HL-60/S4 treated with retinoic acid at 250 ng/mL for 4 days and 3 days (cell line): ENCODE data around the gene LAMA2.
"Not testable (repeated sequence)": the region's sequence is repeated elsewhere in the genome, so short reads cannot be mapped to it uniquely, and the experiment has no call there.

Experiments used
- in situ Hi-C: fragments of 300-500 bp; cut with MboI; formaldehyde crosslinking; loops from 2 replicates; pipeline ENCODE4 v1.7.0; 2022; ENCODE audit warnings: low sequenced_read_pairs

Gene LAMA2

DNA sequence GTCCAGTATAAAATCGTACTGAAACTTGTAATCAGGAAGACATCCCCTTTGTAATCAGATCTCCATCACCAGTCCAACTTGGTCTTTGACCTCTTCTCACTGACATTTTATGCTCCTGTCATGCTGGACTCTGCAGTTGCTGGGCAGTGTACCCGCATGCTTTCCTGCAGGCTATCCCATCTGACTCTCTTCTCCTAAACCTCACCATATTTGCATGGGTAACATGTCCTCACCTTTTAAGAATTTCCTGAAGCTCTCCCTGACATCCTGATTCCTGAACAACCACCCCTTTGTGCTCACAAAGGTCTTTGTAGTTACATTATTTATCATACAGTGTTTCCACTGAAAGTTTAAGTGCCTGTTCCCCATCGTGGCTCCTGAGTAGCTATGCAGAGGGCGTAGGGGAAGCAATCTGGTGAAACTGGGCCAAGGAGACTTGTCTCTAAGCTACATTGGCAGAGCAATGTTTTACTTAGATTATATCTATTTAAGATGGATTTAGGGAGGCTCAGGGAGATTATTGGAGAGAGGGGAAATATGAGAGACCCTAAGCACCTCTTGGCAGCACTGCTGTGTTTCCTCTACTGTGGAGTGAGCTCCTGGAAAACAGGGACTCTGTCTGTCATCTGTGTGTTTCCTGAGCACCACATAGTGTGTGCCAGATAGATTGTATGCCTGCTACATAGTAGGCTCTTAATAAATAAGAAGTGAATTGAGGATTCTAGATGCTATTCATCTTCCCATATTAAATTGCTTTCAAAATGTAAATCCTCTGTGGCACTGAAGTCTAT, 124.0 kb downstream of the LAMA2 start:
- in situ Hi-C loops: no loop called here

GRCh38 chr6:129007701-129008373, 124.9 kb downstream of the LAMA2 start:
- in situ Hi-C loops: no loop called here

GRCh38 chr6:129008591-129008990, 125.7 kb downstream of the LAMA2 start:
- in situ Hi-C loops: no loop called here

DNA sequence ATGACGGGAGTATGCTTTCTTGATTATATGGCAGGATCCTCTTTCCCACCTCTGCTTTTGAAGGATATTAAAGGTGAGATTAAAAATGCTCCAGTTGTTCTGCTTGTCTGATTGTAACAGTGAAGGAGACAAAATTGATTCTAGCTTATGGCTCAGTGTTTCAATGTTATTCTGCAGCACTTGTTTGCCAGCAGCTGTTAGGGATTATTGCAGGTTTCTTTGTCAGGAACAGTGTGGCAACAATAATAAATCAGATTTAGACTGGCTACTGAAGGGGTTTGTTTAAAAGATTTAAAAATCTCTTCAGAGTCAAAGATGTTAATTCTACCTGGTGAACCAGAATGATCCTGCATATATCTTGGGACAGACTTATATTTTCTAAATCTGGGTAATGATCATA, 126.9 kb downstream of the LAMA2 start:
- in situ Hi-C loops: no loop called here

GRCh38 chr6:129014302-129014701, 131.4 kb downstream of the LAMA2 start:
- in situ Hi-C loops: no loop called here

- in situ Hi-C loops: no loop called here
These were observed 132.8 kb downstream of the LAMA2 start for GRCh38 chr6:129015721-129016120.

- in situ Hi-C loops: no loop called here
These were observed 133.9 kb downstream of the LAMA2 start for GRCh38 chr6:129016844-129017243.

- in situ Hi-C loops: no loop called here
These were observed 139.1 kb downstream of the LAMA2 start for GRCh38 chr6:129022011-129022553.

DNA sequence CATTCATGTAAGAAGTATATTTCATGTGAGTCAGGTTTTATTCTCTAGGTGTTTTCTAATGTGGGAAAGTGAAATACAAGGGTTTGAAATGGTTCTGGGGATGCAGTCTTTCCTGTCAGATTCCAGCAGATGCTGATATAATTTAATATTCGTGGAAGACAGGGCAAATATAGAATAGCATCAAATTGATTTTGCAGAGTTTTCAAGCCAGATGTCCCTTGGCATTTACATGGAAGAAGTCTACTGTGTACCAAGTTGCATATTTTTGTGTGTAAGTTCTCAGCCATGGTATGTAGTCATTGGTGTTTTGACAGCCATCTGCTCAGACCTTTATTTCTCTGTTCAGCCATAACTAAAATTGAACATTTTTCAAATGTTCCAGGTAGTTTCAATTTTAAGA, 143.7 kb downstream of the LAMA2 start:
- in situ Hi-C loops: no loop called here

DNA sequence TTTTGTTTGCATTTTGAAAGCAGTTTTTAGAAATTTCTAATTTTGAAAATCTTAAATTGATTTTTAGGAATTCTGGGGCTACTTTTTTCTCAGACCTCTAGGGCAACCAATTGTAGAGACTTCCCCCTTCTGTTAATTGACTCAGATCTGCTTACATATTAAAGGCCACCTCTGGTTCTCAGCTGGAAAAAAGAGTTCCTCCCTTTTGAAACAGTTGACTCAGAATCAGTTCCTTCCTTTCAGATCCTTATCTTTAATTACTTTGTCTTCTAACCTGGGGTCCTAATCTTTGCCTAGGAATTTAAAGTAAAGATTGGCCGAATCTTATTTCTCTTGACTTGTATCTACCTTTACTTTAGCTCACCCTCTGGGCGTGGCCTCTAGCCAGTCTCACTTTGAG, 146.8 kb downstream of the LAMA2 start:
- in situ Hi-C loops: no loop called here

DNA sequence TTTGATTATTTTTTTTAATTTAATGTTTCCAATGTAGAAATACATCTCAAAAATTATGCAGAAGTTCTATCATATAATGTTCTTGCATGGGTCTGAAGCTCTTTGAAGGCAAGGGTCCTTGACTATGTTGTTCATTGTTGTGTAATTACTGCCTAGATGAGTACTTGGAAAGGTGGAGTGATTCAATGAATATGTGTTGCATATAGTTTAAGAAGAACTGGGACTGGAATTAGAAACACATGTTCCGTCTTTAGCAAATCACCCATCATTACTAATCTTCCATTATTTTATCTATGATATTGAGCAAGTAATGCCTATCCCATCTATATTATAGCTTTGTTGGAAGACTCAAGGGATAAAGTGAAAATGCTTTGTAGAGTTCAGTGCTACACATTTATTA, 147.3 kb downstream of the LAMA2 start:
- in situ Hi-C loops: no loop called here

GRCh38 chr6:129031051-129031599, 148.2 kb downstream of the LAMA2 start:
- in situ Hi-C loops: no loop called here

DNA sequence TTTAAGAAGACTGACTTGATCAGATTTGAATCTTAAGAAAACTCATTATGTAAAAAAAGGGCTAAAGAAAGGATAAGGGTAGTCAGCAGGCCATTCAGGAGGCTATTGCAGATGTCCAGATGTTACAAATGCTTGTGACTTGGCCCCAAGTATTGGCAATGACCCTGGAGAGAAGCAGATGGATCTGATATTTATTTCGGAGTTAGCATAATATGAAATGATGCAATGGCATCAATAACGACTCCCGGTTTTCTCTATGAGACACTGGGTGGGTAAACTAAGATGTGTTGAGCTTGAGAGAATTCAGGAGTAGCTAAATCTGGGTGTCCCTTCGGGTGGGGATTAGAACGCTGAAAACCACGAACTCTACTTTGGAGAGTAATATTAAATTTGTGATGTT, 149.7 kb downstream of the LAMA2 start:
- in situ Hi-C loops: no loop called here

GRCh38 chr6:129033180-129033579, 150.2 kb downstream of the LAMA2 start:
- in situ Hi-C loops: no loop called here

DNA sequence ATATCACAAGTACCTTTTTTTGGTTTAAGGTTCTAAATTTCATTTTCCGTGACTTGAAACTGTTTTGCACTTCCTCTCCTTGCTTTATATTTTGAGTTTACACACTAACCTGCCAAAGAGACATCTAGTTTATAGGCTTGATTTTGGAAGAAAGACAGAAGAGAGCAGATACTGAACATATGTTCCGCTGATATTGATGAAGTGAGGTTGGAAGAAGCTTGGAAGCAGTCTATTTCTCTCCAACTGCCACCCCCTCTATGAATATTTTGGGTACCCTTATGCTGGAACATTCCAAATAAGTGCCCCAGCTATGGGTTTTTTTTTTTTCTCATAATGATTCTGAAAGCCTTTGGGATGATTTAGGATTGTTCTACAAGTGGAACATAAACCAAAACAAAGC, 150.6 kb downstream of the LAMA2 start:
- in situ Hi-C loops: no loop called here

DNA sequence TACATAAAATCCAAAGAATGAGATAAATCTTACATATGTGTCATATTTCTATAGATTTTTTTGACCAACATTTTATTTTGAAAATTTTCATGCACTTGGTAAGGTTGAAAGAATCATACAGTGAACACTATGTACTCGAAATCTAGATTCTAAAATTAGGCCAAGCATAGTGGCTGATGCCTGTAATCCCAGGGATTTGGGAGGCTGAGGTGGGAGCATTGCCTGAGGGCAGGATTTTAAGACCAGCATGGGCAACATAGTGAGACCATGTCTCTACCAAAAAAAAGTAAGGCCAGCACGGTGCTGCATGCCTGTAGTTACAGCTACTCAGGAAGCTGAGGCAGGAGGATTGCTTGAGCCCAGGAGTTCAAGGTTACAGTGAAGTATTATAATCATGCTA, 158.6 kb downstream of the LAMA2 start:
- in situ Hi-C loops: no loop called here

GRCh38 chr6:129046526-129046925, 163.6 kb downstream of the LAMA2 start:
- in situ Hi-C loops: no loop called here

GRCh38 chr6:129047834-129048233, 164.9 kb downstream of the LAMA2 start:
- in situ Hi-C loops: no loop called here

GRCh38 chr6:129050086-129050485, 167.1 kb downstream of the LAMA2 start:
- in situ Hi-C loops: no loop called here

GRCh38 chr6:129053143-129053542, 170.2 kb downstream of the LAMA2 start:
- in situ Hi-C loops: not testable (repeated sequence)

GRCh38 chr6:129055796-129056195, 172.9 kb downstream of the LAMA2 start:
- in situ Hi-C loops: no loop called here

DNA sequence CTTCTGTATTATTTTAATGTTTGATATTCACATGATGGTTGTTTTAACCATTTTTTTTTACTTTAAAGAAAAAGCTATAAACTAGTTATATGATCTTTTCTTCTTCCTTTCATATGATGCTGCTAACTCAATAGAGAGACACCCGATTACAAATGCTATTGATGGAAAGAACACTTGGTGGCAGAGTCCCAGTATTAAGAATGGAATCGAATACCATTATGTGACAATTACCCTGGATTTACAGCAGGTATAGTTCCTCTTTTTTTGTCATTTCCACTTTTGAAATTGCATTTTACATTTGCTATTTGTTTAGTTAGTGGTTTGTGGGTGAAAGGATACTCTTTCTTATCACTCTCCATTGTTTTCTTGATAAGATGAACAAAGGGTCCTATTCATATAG, 176.7 kb downstream of the LAMA2 start:
- in situ Hi-C loops: no loop called here
